ENCODE measurements around the gene WFIKKN2. TPM values are rescaled to one million over a fixed set of nuclear protein-coding genes. Genes with fewer than 3 reads are reported as not detected.

WFIKKN2 gene
- total and polyA plus RNA-seq, 2 of the 13 experiments (the other 11 are each of a cell fraction or from before 2014, with no cell fraction given): not detected

GRCh38 chr17:50866261-50866949, 31.0 kb downstream of the WFIKKN2 start, which contains the start of gene TOB1 (continued):
- TF ChIP-seq NR2F6 (IDR thresholded peaks at IDR 0.05): no peak
- peak; percentile 71; the same call in 1 of the 2 replicates for TF ChIP-seq NR2F6 (CRISPR knock-in tag; IDR thresholded peaks at IDR 0.05)
- TF ChIP-seq ZMYM4 (CRISPR knock-in tag; IDR thresholded peaks at IDR 0.05): peak; percentile 69; the same call in 1 of the 2 replicates
- no peak for TF ChIP-seq ZNF225 (CRISPR knock-in tag; IDR thresholded peaks at IDR 0.05)
- peak; percentile 23 for TF ChIP-seq AGO1 (IDR thresholded peaks at IDR 0.05; ENCODE audit: low read depth, low read length, poor library complexity, severe bottlenecking)
- no peak for TF ChIP-seq ZBTB4 (CRISPR knock-in tag; IDR thresholded peaks at IDR 0.05; ENCODE audit: borderline replicate concordance)
- peak; percentile 83; the same call in 1 of the 2 replicates for TF ChIP-seq E2F2 (CRISPR knock-in tag; IDR thresholded peaks at IDR 0.05; ENCODE audit: borderline replicate concordance)
- peak; percentile 97 for TF ChIP-seq MXD3 (CRISPR knock-in tag; IDR thresholded peaks at IDR 0.05)
- peak; percentile 45; the same call in 1 of the 2 replicates for TF ChIP-seq NFE2 (CRISPR knock-in tag; IDR thresholded peaks at IDR 0.05)
- peak; percentile 78; the same call in 1 of the 2 replicates for TF ChIP-seq HMGXB3 (CRISPR knock-in tag; IDR thresholded peaks at IDR 0.05; ENCODE audit: borderline replicate concordance)
- TF ChIP-seq TFAP4 (IDR thresholded peaks at IDR 0.05; ENCODE audit: borderline replicate concordance, low read depth): 0 out of 2 replicates have a peak, but pooled peaks have one; percentile 24
- peak; percentile 85 for TF ChIP-seq SP4 (CRISPR knock-in tag; IDR thresholded peaks at IDR 0.05)
- no peak for TF ChIP-seq ZBTB1 (CRISPR knock-in tag; IDR thresholded peaks at IDR 0.05; ENCODE audit: borderline replicate concordance)
- 0 out of 2 replicates have a peak, but pooled peaks have one; percentile 12 for TF ChIP-seq ZNF180 (CRISPR knock-in tag; IDR thresholded peaks at IDR 0.05; ENCODE audit: borderline replicate concordance, low read depth)
- TF ChIP-seq MED13 (CRISPR knock-in tag; IDR thresholded peaks at IDR 0.05): peak; percentile 91
- TF ChIP-seq ZNF501 (CRISPR knock-in tag; IDR thresholded peaks at IDR 0.05): no peak
- TF ChIP-seq ZNF232 (CRISPR knock-in tag; IDR thresholded peaks at IDR 0.05; ENCODE audit: borderline replicate concordance): peak; percentile 90; the same call in 1 of the 2 replicates
- TF ChIP-seq SYNCRIP (IDR thresholded peaks at IDR 0.05; ENCODE audit: insufficient read depth, low read depth, low read length): no peak
